SH-SY5Y (cell line): ENCODE results near the gene PLEKHG5.

Experiments used
- GATA2 ChIP-seq: IDR thresholded peaks from 2 replicates; pipeline ENCODE4 v1.6.1; 2011; ENCODE audit warnings: mild to moderate bottlenecking, low read depth, low read length
- GATA3 ChIP-seq: IDR thresholded peaks from 2 replicates; pipeline ENCODE4 v1.6.1; 2011; ENCODE audit warnings: low read depth, mild to moderate bottlenecking, low read length, moderate library complexity

DNA sequence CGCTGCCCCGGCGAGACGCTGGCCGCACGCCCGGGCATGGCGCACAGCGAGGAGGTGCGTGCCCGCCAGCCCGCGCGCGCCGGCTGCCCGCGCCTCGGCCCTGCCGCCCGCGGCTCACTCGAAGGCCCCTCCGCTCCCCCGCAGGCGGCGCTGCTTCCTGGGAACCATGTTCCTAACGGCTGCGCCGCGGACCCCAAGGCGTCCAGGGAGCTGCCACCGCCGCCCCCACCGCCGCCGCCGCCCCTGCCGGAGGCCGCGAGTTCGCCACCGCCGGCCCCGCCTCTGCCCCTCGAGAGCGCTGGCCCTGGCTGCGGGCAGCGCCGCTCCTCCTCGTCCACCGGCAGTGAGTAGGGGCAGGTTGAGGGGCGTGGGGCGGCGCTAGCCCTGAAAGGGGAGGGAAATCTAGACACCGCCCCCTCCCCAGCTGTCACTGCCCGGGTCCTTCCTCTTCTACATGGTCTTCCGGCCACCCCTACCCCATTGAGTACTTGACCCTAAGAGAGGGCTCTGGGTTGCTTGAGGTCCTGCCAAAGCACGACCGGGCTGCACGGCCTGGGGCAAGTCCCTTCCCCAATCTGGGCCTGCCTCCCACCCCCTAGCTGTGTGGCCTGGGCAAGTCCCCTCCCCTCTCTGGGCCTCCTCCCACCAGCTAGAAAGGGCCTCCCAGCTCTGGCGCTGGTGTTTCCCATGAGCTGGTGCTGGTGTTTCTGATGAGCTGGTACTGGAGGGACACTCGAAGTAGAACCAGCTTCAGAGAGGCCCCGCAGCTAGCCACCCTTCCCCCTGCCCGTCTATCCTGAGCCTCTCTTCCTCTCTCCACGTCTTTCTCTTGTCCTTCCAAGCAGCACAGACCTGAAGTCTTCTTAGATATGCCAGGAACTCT, 42.5 kb downstream of the PLEKHG5 start:
- TF ChIP-seq GATA3 = no peak
- TF ChIP-seq GATA2 = no peak
